WTC11 (cell line): ENCODE results near the gene RARS2. TPM values are rescaled to one million over a fixed set of nuclear protein-coding genes. Genes with fewer than 3 reads are reported as not detected.

ENCODE experiments used
- ATAC-seq: fragments of 200-7000 bp; cut with Tn5 transposase; 2 replicates; pipeline ENCODE4 v1.10.0; 2021; ENCODE audit warnings: mild to moderate bottlenecking, moderate library complexity
- CTCF ChIA-PET: fragments of 300-600 bp; sonication (Branson Sonifier 250); formaldehyde crosslinking; loops from one replicate; lab custom pipeline; 2021; ENCODE audit warnings: antibody characterized with exemption; lab: Charles Lee
- POLR2A ChIA-PET: fragments of 350-600 bp; sonication (Branson Sonifier 250); formaldehyde crosslinking; loops from one replicate; lab custom pipeline; 2021; ENCODE audit warnings: antibody characterized with exemption; lab: Charles Lee
- DNase-seq: peaks from one replicate; pipeline ENCODE4 v3.0.0; 2021; ENCODE audit warnings: low spot score
- H3K27ac Mint-ChIP-seq: 2 replicates; pipeline ENCODE4 v1.8.0; 2021; ENCODE audit warnings: mixed read lengths
- H3K27me3 Mint-ChIP-seq: 2 replicates; pipeline ENCODE4 v1.8.0; 2021; ENCODE audit warnings: low read depth, mild to moderate bottlenecking, moderate library complexity, mixed read lengths
- H3K36me3 Mint-ChIP-seq: 2 replicates; pipeline ENCODE4 v1.8.0; 2021; ENCODE audit warnings: mixed read lengths
- H3K4me1 Mint-ChIP-seq: 2 replicates; pipeline ENCODE4 v1.8.0; 2022; ENCODE audit warnings: mixed read lengths
- H3K4me3 Mint-ChIP-seq: 2 replicates; pipeline ENCODE4 v1.8.0; 2021; ENCODE audit warnings: mild to moderate bottlenecking, moderate library complexity, mixed read lengths
- H3K9me3 Mint-ChIP-seq: 2 replicates; pipeline ENCODE4 v1.8.0; 2021; ENCODE audit warnings: mixed read lengths
- ATF1 ChIP-seq: sonication (generic); formaldehyde crosslinking; IDR thresholded peaks from 2 replicates; pipeline ENCODE4 v1.8.1; 2023; ENCODE audit warnings: mild to moderate bottlenecking, moderate library complexity, missing genetic modification reagents
- ATF3 ChIP-seq: sonication (generic); formaldehyde crosslinking; conservative IDR thresholded peaks from 2 replicates; pipeline ENCODE4 v1.8.1; 2022; ENCODE audit warnings: mild to moderate bottlenecking, missing genetic modification reagents
- CDX4 ChIP-seq: fragments of 250-450 bp; sonication (Bioruptor Pico); IDR thresholded peaks from 2 replicates; pipeline ENCODE4 v1.9.0; 2021; ENCODE audit warnings: moderate library complexity, mild to moderate bottlenecking, inconsistent platforms, borderline replicate concordance
- E2F1 ChIP-seq: sonication (generic); formaldehyde crosslinking; IDR thresholded peaks from 2 replicates; pipeline ENCODE4 v1.8.0; 2022; ENCODE audit warnings: mild to moderate bottlenecking, missing genetic modification reagents
- GABPB1 ChIP-seq: sonication (generic); formaldehyde crosslinking; IDR thresholded peaks from 2 replicates; pipeline ENCODE4 v1.8.1; 2023; ENCODE audit warnings: mild to moderate bottlenecking, missing genetic modification reagents
- GTF2I ChIP-seq: fragments of 250-450 bp; sonication (Bioruptor Pico); conservative IDR thresholded peaks from 2 replicates; pipeline ENCODE4 v1.4.0; 2021; ENCODE audit warnings: mild to moderate bottlenecking
- IRF2 ChIP-seq: sonication (generic); formaldehyde crosslinking; IDR thresholded peaks from 2 replicates; pipeline ENCODE4 v1.8.0; 2022; ENCODE audit warnings: low read depth, missing genetic modification reagents, borderline replicate concordance
- JUN ChIP-seq: sonication (generic); formaldehyde crosslinking; IDR thresholded peaks from 2 replicates; pipeline ENCODE4 v1.8.0; 2023; ENCODE audit warnings: mild to moderate bottlenecking, missing genetic modification reagents
- MXD4 ChIP-seq: fragments of 250-450 bp; sonication (Bioruptor Pico); IDR thresholded peaks from 2 replicates; pipeline ENCODE4 v1.8.0; 2021; ENCODE audit warnings: mild to moderate bottlenecking, moderate library complexity, borderline replicate concordance
- NFE2L1 ChIP-seq: sonication (generic); formaldehyde crosslinking; IDR thresholded peaks from 2 replicates; pipeline ENCODE4 v1.8.1; 2023; ENCODE audit warnings: missing genetic modification reagents
- PRDM15 ChIP-seq: sonication (generic); formaldehyde crosslinking; IDR thresholded peaks from 2 replicates; pipeline ENCODE4 v1.8.0; 2022; ENCODE audit warnings: missing genetic modification reagents
- PREB ChIP-seq: sonication (generic); formaldehyde crosslinking; IDR thresholded peaks from 2 replicates; pipeline ENCODE4 v1.8.1; 2022; ENCODE audit warnings: mild to moderate bottlenecking, missing genetic modification reagents, moderate library complexity, borderline replicate concordance
- USF1 ChIP-seq: sonication (generic); formaldehyde crosslinking; IDR thresholded peaks from 2 replicates; pipeline ENCODE4 v1.8.0; 2022; ENCODE audit warnings: mild to moderate bottlenecking, missing genetic modification reagents
- ZNF138 ChIP-seq: sonication (generic); formaldehyde crosslinking; conservative IDR thresholded peaks from 2 replicates; pipeline ENCODE4 v1.8.1; 2022; ENCODE audit warnings: mild to moderate bottlenecking, moderate library complexity, missing genetic modification reagents
- ZNF219 ChIP-seq: sonication (generic); formaldehyde crosslinking; IDR thresholded peaks from 2 replicates; pipeline ENCODE4 v1.8.0; 2023; ENCODE audit warnings: missing genetic modification reagents, mild to moderate bottlenecking, borderline replicate concordance
- ZNF423 ChIP-seq: fragments of 250-450 bp; sonication (Bioruptor Pico); IDR thresholded peaks from 2 replicates; pipeline ENCODE4 v2.1.2; 2022; ENCODE audit warnings: mild to moderate bottlenecking, moderate library complexity
- ZNF425 ChIP-seq: fragments of 250-450 bp; sonication (Bioruptor Pico); conservative IDR thresholded peaks from 2 replicates; pipeline ENCODE4 v1.9.0; 2021; ENCODE audit warnings: mild to moderate bottlenecking
- ZNF532 ChIP-seq: fragments of 250-450 bp; sonication (Bioruptor Pico); IDR thresholded peaks from 2 replicates; pipeline ENCODE4 v1.9.0; 2021; ENCODE audit warnings: mild to moderate bottlenecking, borderline replicate concordance
- total RNA-seq: library from RNA; stranded (reverse); gene quantifications from 3 replicates; pipeline ENCODE4 v1.2.3, GENCODE V29; 2021

RARS2 gene
- total RNA-seq, 1 experiment from 2014 or later: 32.9 TPM

- Mint-ChIP-seq H3K4me1 (no peaks in the 10 kb centered on the region), H3K9me3 (peaks cover 4% of the 10 kb centered on the region), H3K36me3 (peaks cover 21% of the 10 kb centered on the region), H3K4me3 (no peak overlapping the region), H3K27me3 (no peaks in the 10 kb centered on the region), H3K27ac (peak overlapping the region; percentile 33; the same call in 1 of the 2 replicates)
- no peak for TF ChIP-seq NFE2L1 (CRISPR knock-in tag)
- TF ChIP-seq ATF1 (CRISPR knock-in tag): no peak
- TF ChIP-seq GTF2I: no peak
- no peak for TF ChIP-seq ZNF219 (CRISPR knock-in tag)
- no peak for TF ChIP-seq ZNF138 (CRISPR knock-in tag)
- no peak for TF ChIP-seq E2F1 (CRISPR knock-in tag)
- no peak for TF ChIP-seq ZNF423 (CRISPR knock-in tag)
- peak; percentile 38; the same call in 1 of the 2 replicates for TF ChIP-seq GABPB1
- ChIA-PET POLR2A (no interaction called here), CTCF (no interaction called here)
- DNase-seq (no peak), ATAC-seq (no peak)
Measured at GRCh38 chr6:87534377-87535047, 55.3 kb downstream of the RARS2 start.

- Mint-ChIP-seq H3K4me1 (no peaks in the 10 kb centered on the region), H3K27ac (no peak overlapping the region), H3K36me3 (peaks cover 29% of the 10 kb centered on the region), H3K9me3 (no peaks in the 10 kb centered on the region), H3K27me3 (no peaks in the 10 kb centered on the region), H3K4me3 (no peak overlapping the region)
- TF ChIP-seq IRF2: no peak
- no peak for TF ChIP-seq PREB (CRISPR knock-in tag)
- TF ChIP-seq ATF3: no peak
- no peak for TF ChIP-seq MXD4 (CRISPR knock-in tag)
- no peak for TF ChIP-seq CDX4
- no peak for TF ChIP-seq PRDM15 (CRISPR knock-in tag)
- ATAC-seq: no peak
- POLR2A ChIA-PET: no interaction called here
- no peak for DNase-seq
- CTCF ChIA-PET: no interaction called here
Measured at GRCh38 chr6:87529221-87529620, 60.6 kb downstream of the RARS2 start.

GRCh38 chr6:87522686-87523085, 67.1 kb downstream of the RARS2 start:
- ChIA-PET POLR2A (no interaction called here), CTCF (no interaction called here)
- no peak for DNase-seq
- no peak for ATAC-seq
- H3K4me3 Mint-ChIP-seq: no peak overlapping the region
- H3K36me3 Mint-ChIP-seq: peaks cover 30% of the 10 kb centered on the region
- no peaks in the 10 kb centered on the region for H3K9me3 Mint-ChIP-seq
- H3K27ac Mint-ChIP-seq: no peak overlapping the region
- no peaks in the 10 kb centered on the region for H3K4me1 Mint-ChIP-seq
- H3K27me3 Mint-ChIP-seq: no peaks in the 10 kb centered on the region
- no peak for TF ChIP-seq ZNF532 (CRISPR knock-in tag)
- no peak for TF ChIP-seq ZNF425 (CRISPR knock-in tag)
- no peak for TF ChIP-seq USF1 (CRISPR knock-in tag)
- TF ChIP-seq JUN: no peak
